ENCODE measurements around the gene CAPZA1.

CAPZA1 gene

GRCh38 chr1:112625696-112626095, 6.1 kb downstream of the CAPZA1 start:
- Histone ChIP-seq H3K36me3 (peaks cover 20% of the 10 kb centered on the region), H3K9me3 (ENCODE audit: severe bottlenecking) (no peaks in the 10 kb centered on the region), H3K27ac (no peak overlapping the region), H3K27me3 (ENCODE audit: insufficient read depth, low read depth, severe bottlenecking) (no peaks in the 10 kb centered on the region), H3K4me3 (ENCODE audit: low read depth, low read length) (no peak overlapping the region)
- DNase-seq = no peak
- no peak for TF ChIP-seq CTCF (IDR thresholded peaks at IDR 0.05; ENCODE audit: low read depth, low read length)

- Histone ChIP-seq H3K27ac (no peak overlapping the region), H3K9me3 (ENCODE audit: severe bottlenecking) (no peaks in the 10 kb centered on the region)
- TF ChIP-seq CTCF (IDR thresholded peaks at IDR 0.05; ENCODE audit: low read depth, low read length) = no peak
These were observed 6.6 kb downstream of the CAPZA1 start for GRCh38 chr1:112626193-112626592.

DNA sequence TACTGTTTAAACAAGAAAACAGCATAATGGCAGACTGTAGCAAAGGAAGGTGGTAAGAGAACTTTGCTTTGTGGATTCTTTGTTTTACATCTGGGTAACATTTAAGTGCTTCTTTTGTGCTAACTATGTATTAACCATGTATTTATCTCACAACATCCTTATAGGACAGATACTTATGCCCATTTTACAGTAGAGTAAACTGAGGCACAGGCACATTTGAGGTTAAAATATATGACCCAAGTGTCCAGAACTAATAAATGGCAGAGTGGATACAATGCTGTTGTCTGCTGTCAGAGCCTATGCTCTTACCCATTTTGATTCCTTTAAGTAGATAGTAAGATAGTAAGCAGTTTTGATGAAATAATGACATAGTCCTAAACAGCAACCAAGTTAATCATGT, 7.3 kb downstream of the CAPZA1 start:
- H3K27me3 ChIP-seq (ENCODE audit: insufficient read depth, low read depth, severe bottlenecking) = no peaks in the 10 kb centered on the region
- no peak for TF ChIP-seq CTCF (IDR thresholded peaks at IDR 0.05; ENCODE audit: low read depth, low read length)
- H3K4me3 ChIP-seq (ENCODE audit: low read depth, low read length) = no peak overlapping the region
- no peak for DNase-seq
- no peaks in the 10 kb centered on the region for H3K9me3 ChIP-seq (ENCODE audit: severe bottlenecking)
- H3K27ac ChIP-seq = no peak overlapping the region
- peaks cover 21% of the 10 kb centered on the region for H3K36me3 ChIP-seq

More at GRCh38 chr1:112626193-112626592, 6.6 kb downstream of the CAPZA1 start:
- Histone ChIP-seq H3K4me3 (ENCODE audit: low read depth, low read length) (no peak overlapping the region), H3K36me3 (peaks cover 21% of the 10 kb centered on the region), H3K27me3 (ENCODE audit: insufficient read depth, low read depth, severe bottlenecking) (no peaks in the 10 kb centered on the region)
- DNase-seq = no peak

GRCh38 chr1:112628516-112628915, 8.9 kb downstream of the CAPZA1 start:
- no peak overlapping the region for H3K27ac ChIP-seq
- TF ChIP-seq CTCF (IDR thresholded peaks at IDR 0.05; ENCODE audit: low read depth, low read length) = no peak
- no peak overlapping the region for H3K4me3 ChIP-seq (ENCODE audit: low read depth, low read length)
- no peaks in the 10 kb centered on the region for H3K9me3 ChIP-seq (ENCODE audit: severe bottlenecking)
- no peaks in the 10 kb centered on the region for H3K27me3 ChIP-seq (ENCODE audit: insufficient read depth, low read depth, severe bottlenecking)
- no peak for DNase-seq
- peaks cover 19% of the 10 kb centered on the region for H3K36me3 ChIP-seq

DNA sequence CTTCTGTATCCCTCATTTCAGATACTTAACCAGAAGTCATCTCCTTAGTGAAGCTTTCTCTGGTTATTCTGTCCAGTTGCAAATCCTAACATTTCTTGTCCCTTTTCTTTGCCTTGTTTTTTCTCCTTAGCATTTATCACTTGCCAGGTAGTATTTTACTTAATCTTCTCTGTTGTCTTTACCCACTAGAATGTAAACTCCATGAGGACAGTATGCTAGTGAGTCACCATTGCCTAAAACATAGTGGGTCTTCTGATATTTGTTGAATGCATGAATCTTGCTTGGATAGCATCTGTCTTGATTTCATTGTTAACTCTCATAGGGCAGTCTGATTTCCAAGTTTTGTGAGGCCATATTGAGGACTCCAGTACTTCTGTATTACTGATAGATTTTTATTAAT, 9.6 kb downstream of the CAPZA1 start:
- Histone ChIP-seq H3K9me3 (ENCODE audit: severe bottlenecking) (no peaks in the 10 kb centered on the region), H3K4me3 (ENCODE audit: low read depth, low read length) (no peak overlapping the region), H3K36me3 (peaks cover 19% of the 10 kb centered on the region), H3K27me3 (ENCODE audit: insufficient read depth, low read depth, severe bottlenecking) (no peaks in the 10 kb centered on the region), H3K27ac (no peak overlapping the region)
- no peak for DNase-seq
- no peak for TF ChIP-seq CTCF (IDR thresholded peaks at IDR 0.05; ENCODE audit: low read depth, low read length)

DNA sequence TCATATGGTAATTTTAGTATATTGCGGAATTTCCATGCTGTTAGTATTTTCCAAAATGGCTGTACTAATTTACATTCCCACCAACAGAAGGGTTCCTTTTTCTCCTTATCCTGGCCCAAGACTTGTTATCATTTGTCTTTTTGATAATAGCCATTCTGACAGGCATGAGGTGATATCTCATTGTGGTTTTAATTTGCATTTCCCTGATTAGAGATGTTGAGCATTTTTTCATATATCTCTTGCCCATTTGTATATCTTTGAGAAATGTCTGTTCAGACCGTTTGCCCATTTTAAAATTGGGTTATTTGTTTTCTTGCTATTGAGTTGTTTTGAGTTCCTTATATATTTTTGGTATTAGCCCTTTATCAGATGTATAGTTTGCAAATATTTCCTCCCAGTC, 14.0 kb downstream of the CAPZA1 start:
- Histone ChIP-seq H3K27ac (no peak overlapping the region), H3K9me3 (ENCODE audit: severe bottlenecking) (no peaks in the 10 kb centered on the region), H3K36me3 (peaks cover 17% of the 10 kb centered on the region), H3K27me3 (ENCODE audit: insufficient read depth, low read depth, severe bottlenecking) (no peaks in the 10 kb centered on the region), H3K4me3 (ENCODE audit: low read depth, low read length) (no peak overlapping the region)
- no peak for TF ChIP-seq CTCF (IDR thresholded peaks at IDR 0.05; ENCODE audit: low read depth, low read length)
- no peak for DNase-seq

Data from WERI-Rb-1 (cell line).